HG02884 (cell line): Measurements from ENCODE around the gene CGB1.

Source experiments
- ATAC-seq: cut with Tn5 transposase; IDR thresholded peaks from one replicate; pipeline ENCODE4 v1.9.1; 2021; ENCODE audit warnings: mild to moderate bottlenecking, moderate library complexity; ENCODE audit not compliant: unreplicated experiment

The CGB1 gene

DNA sequence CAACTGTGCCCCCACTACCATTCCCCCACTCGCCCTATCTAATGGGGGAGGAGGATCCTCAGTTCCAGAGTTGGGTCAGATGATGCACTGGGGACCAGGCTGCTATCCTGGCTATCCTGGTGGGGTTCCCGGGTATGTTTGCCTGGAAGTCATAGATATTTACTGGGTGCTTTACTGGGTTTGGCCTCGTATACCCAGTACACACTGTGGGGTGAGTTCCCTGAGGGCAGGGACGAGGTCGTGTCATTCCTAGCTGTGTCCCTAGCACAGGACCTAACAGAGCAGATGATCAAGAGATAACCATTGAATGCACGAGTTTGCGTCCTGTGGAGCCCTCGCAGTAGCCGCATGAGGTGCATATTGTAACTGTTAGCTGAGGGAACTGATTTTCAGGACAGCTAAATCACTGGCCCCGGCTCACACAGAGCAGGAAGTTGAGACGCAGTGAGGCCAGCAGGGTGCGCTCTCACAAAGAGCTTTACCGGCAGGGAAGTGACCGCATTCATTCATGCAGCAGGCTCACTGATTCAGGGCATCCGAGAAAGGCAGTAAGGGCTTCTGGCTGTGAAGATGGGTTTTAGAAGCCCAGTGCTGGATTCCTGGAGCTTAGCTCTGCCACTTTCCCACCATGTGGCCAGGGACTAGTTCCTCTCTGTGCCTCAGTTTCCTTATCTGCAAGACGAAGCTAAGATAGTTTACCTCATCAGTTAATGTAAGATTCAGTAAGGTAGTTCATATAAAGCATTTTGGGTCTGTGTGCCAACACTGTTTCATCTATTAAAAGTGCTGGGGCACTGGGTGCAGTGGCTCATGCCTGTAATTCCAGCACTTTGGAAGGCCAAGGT is 37.0 kb downstream of the CGB1 start:
- no peak for ATAC-seq

DNA sequence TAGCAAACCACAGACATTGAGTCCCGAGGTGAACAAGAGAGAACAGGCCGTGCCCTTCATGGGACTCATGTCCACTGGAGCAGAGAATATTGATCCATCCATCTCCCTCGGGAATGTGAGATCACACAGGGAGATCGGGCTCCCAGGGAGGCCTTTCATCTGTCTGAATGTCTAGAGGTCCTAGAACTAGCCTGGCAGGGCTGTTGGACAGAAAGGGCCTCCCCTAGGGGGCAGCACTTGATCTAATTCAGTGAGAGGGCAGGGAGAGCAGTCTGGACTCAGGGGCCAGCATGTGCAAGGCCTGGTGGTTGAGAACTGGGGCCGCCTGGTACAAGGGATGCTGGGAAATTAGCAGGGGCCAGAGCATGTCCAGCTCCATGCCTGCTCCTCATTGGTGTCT is 38.7 kb downstream of the CGB1 start:
- ATAC-seq, result no peak

DNA sequence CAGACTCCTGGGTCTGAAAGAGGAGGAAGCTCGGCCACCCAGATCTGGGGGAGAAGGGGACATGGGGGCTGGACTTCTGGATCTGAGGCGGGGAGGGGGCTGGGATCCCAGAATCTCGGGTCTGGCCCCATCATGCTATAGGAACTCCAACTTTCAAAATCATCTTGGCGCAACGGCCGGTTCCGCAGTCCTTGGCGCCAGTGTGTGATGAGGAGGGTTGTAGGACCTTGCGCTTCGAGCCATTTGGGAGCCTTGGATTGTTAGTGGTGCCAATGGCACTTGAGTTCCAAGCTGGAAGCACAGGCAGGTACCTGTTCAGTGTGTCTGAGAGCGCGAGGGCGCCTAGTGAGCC is 42.7 kb downstream of the CGB1 start:
- no peak for ATAC-seq

GRCh38 chr19:48993175-48994034 is 43.3 kb downstream of the CGB1 start, which contains the start of the genes GYS1 and RUVBL2:
TSS of gene GYS1 (minus strand) at chr19:48993309. CDS start at chr19:48993112, 197 bp downstream.
TSS of gene RUVBL2 (plus strand) at chr19:48993887. CDS start at chr19:48993912, 25 bp downstream.
- ATAC-seq, result peak; percentile 81

GRCh38 chr19:48992581-48993174 is 44.0 kb downstream of the CGB1 start:
- no peak for ATAC-seq

DNA sequence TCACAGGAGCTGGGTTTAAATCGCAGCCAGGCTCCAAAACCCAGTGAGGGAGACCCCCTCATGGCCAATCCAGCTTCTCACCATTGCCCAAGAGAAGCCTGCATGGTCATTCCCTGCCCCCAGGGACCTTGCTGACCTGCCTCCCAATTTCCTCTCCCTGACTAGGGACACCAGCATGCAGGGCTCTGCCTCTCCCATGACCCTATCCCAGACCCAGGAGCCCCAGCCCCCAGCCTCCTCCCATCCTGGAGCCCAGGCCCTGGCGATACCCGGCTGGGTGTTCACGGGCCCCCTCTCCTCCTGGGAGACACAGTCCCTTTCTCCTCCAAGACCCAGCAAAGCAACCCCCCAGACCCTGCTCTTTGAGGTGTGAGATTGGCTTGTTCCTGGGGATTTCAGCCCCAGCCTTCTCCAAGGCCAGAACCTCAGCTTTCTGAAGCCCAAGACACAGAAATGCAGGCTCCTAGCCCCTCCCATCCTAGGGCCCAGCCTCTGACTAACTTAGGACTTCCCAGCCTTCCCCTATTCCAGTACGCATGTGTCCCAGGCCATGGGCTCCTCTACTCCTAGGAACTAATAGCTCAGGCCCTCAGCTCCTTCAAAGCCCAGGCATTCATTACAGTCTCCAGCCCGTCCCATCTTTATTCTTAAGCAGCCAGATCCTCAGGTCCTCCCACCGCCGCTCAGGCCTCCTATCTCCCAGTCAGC is 44.7 kb downstream of the CGB1 start:
- ATAC-seq, result no peak

DNA sequence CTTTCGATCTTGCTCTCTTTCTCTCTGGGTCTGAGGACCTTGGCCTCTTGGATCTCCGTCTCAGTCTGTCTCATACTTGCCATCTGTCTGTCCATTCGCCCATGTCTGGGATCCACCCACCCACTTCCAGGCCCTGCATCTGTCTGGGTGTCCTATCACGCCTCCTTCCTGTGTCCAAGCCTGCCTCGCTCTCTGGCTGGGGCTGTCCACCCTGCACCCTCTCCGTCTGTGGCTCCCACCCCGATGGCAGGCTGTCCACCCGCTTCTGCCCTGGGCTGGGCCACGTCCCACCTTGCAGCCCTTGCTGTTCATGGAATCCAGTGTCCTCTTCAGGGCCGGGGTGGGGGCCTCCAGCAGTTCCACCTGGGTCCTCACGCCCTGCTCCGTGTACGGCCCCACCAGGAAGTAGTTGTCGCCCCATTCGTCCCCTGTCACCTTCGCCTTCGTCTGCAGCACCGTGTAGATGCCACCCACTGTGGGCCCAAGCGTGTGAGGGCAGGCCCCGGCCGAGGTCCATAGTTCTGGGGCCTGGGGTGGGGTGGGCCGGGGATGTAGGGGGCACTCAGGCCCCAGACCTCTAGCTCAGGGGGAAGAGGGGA is 45.6 kb downstream of the CGB1 start:
- ATAC-seq, result no peak

DNA sequence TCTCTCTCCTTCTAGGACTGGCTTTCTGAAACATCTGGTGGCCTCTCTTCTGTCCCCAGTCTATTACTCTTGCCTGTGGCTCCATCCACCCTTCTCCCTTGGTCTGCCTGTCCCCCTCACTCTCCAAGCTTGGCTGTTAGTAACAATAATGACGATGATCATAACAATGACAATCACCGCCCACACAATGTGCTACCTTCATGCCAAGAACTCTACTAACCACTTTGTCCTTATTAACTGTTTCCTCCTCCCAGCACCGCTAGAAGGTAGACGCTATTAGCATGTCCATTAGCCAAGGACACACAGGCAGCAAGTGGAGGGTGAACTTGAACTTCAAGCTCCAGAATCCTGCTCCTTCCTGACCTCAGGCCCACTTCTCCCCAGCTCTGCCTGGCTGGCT is 46.3 kb downstream of the CGB1 start:
- ATAC-seq, result no peak

GRCh38 chr19:48989701-48990291 is 46.9 kb downstream of the CGB1 start:
- ATAC-seq, result no peak

- no peak for ATAC-seq
Observed at GRCh38 chr19:48988860-48989259, 47.8 kb downstream of the CGB1 start.

DNA sequence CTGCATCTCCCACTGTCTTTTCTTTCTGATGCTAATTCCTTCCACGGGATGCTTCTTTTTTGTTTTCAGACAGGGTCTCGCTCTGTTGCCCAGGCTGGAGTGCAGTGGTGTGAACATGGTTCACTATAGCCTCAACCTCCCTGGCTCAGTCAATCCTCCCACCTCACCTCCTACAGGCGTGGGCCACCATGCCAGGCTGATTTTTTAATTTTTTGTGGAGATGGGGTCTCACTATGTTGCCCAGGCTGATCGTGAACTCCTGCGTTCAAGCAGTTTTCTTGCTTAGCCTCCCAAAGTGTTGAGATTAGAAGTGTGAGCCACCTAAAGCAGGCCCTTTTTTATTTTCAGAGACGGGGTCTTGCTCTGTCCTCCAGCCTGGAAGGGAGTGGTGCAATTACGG is 48.4 kb downstream of the CGB1 start:
- no peak for ATAC-seq

GRCh38 chr19:48987323-48987722 is 49.4 kb downstream of the CGB1 start:
- ATAC-seq, result no peak

- ATAC-seq, result no peak
Observed at GRCh38 chr19:48986211-48986610, 50.5 kb downstream of the CGB1 start.

GRCh38 chr19:48985711-48986110 is 51.0 kb downstream of the CGB1 start:
- ATAC-seq, result no peak
